SK-N-SH (cell line): ENCODE results near the gene SSMEM1. TPM values are rescaled to one million over a fixed set of nuclear protein-coding genes. Genes with fewer than 3 reads are reported as not detected.

Experiments used
- CTCF ChIA-PET: fragments of 300-600, 350-600 bp; formaldehyde crosslinking; extraction: SDS; loops from one replicate; lab custom pipeline; 2021; lab: Yijun Ruan, JAX
- POLR2A ChIA-PET: fragments of 350-600 bp; sonication (Branson Sonifier 250); formaldehyde crosslinking; extraction: SDS; loops from one replicate; lab custom pipeline; 2020; ENCODE audit warnings: antibody characterized with exemption, inconsistent platforms; lab: Yijun Ruan, JAX
- DNase-seq: peaks from one replicate; pipeline ENCODE4 v3.0.0; 2012
- H2AFZ ChIP-seq: fragments of 200-600 bp; sonication (generic); 2 replicates; pipeline ENCODE4 v1.8.1; 2016; ENCODE audit warnings: antibody characterized with exemption, mild to moderate bottlenecking, low read depth
- H3F3A ChIP-seq: fragments of 200-600 bp; sonication (generic); replicated peaks from 2 replicates; pipeline ENCODE3; 2016; ENCODE audit warnings: antibody characterized with exemption, mild to moderate bottlenecking; ENCODE audit not compliant: insufficient read depth
- H3K27ac ChIP-seq, 2 experiments: fragments of 200-500 bp in 1 of 2; fragments of 200-600 bp in 1 of 2; sonication (Bioruptor generic) in 1 of 2; sonication (generic), shearing (Covaris generic) in 1 of 2; 2 replicates each; pipeline versions ENCODE4 v1.5.1 to v1.6.1; 2014 to 2016; ENCODE audit warnings: low read depth in 2 of 2, inconsistent platforms in 1 of 2, low read length in 1 of 2, mild to moderate bottlenecking in 1 of 2, mixed read lengths in 1 of 2
- H3K27me3 ChIP-seq: fragments of 200-600 bp; sonication (generic), shearing (Covaris generic); 2 replicates; pipeline ENCODE4 v1.6.1; 2016; ENCODE audit warnings: mixed run types; ENCODE audit not compliant: insufficient read depth
- H3K36me3 ChIP-seq, 2 experiments: fragments of 200-500 bp in 1 of 2; fragments of 200-600 bp in 1 of 2; sonication (Bioruptor generic) in 1 of 2; sonication (generic) in 1 of 2; replicated peaks in 1 of 2; 2 replicates each; pipeline versions ENCODE3 to v1.5.1; 2014 to 2016; ENCODE audit warnings: low read length in 1 of 2, mild to moderate bottlenecking in 1 of 2; ENCODE audit not compliant: insufficient read depth in 2 of 2, control insufficient read depth in 1 of 2
- H3K4me1 ChIP-seq, 2 experiments: fragments of 200-500 bp in 1 of 2; fragments of 200-600 bp in 1 of 2; sonication (Bioruptor generic) in 1 of 2; sonication (generic), shearing (Covaris generic) in 1 of 2; 2 replicates each; pipeline versions ENCODE4 v1.5.1 to v1.6.1; 2014 to 2016; ENCODE audit warnings: low read depth in 1 of 2, low read length in 1 of 2, mixed run types in 1 of 2; ENCODE audit not compliant: insufficient read depth in 2 of 2, control insufficient read depth in 1 of 2
- H3K4me2 ChIP-seq: fragments of 200-600 bp; sonication (generic), shearing (Covaris generic); 2 replicates; pipeline ENCODE4 v1.6.1; 2017; ENCODE audit warnings: mixed run types
- H3K4me3 ChIP-seq, 2 experiments: fragments of 200-500 bp in 1 of 2; fragments of 200-600 bp in 1 of 2; sonication (Bioruptor generic) in 1 of 2; sonication (generic), shearing (Covaris generic) in 1 of 2; 2 replicates each; pipeline versions ENCODE4 v1.5.1 to v1.8.1; 2014 to 2016; ENCODE audit warnings: low read depth in 2 of 2, inconsistent platforms in 1 of 2, low read length in 1 of 2, mild to moderate bottlenecking in 1 of 2, mixed read lengths in 1 of 2, moderate library complexity in 1 of 2
- H3K79me2 ChIP-seq: fragments of 200-600 bp; sonication (generic); 2 replicates; pipeline ENCODE4 v1.8.1; 2017; ENCODE audit warnings: mild to moderate bottlenecking; ENCODE audit not compliant: insufficient read depth
- H3K9ac ChIP-seq: fragments of 200-600 bp; sonication (generic); 2 replicates; pipeline ENCODE4 v1.6.1; 2017; ENCODE audit warnings: mixed run types
- H3K9me2 ChIP-seq: fragments of 200-600 bp; sonication (generic); 2 replicates; pipeline ENCODE4 v1.6.1; 2017; ENCODE audit warnings: mixed run types
- H3K9me3 ChIP-seq: fragments of 200-600 bp; sonication (generic); 2 replicates; pipeline ENCODE4 v1.6.1; 2017; ENCODE audit warnings: mixed run types, mild to moderate bottlenecking, moderate library complexity
- H4K20me1 ChIP-seq: fragments of 200-600 bp; sonication (generic); 2 replicates; pipeline ENCODE4 v1.6.1; 2017; ENCODE audit warnings: mild to moderate bottlenecking, mixed run types; ENCODE audit not compliant: insufficient read depth
- CHD2 ChIP-seq: fragments of 150-350 bp; IDR thresholded peaks from 2 replicates; pipeline ENCODE4 v1.6.1; 2018; ENCODE audit warnings: low read length; ENCODE audit not compliant: partially characterized antibody
- FOXM1 ChIP-seq: IDR thresholded peaks from 2 replicates; pipeline ENCODE4 v1.4.0; 2012; ENCODE audit warnings: low read depth, mild to moderate bottlenecking
- JUND ChIP-seq: IDR thresholded peaks from 2 replicates; pipeline ENCODE4 v1.4.0; 2012
- MEF2A ChIP-seq: IDR thresholded peaks from 2 replicates; pipeline ENCODE4 v1.4.0; 2012; ENCODE audit warnings: low read depth, borderline replicate concordance
- RCOR1 ChIP-seq: fragments of 150-350 bp; IDR thresholded peaks from 2 replicates; pipeline ENCODE4 v1.6.1; 2017; ENCODE audit warnings: antibody characterized with exemption, low read length
- SMC3 ChIP-seq: IDR thresholded peaks from 2 replicates; pipeline ENCODE4 v1.6.1; 2012; ENCODE audit warnings: low read depth, low read length, improper control_type of control experiment
- TEAD4 ChIP-seq: IDR thresholded peaks from 2 replicates; pipeline ENCODE4 v1.4.0; 2012; ENCODE audit warnings: mild to moderate bottlenecking, borderline replicate concordance; ENCODE audit not compliant: insufficient read depth
- YY1 ChIP-seq: IDR thresholded peaks from 2 replicates; pipeline ENCODE4 v1.4.0; 2012; ENCODE audit warnings: low read depth, mild to moderate bottlenecking
- WGBS: methylation state at CpG from one replicate; pipeline ENCODE4 v1.1.6; 2017; ENCODE audit warnings: low lambda C conversion rate; 5-methylcytosine and 5-hydroxymethylcytosine counted together
- polyA plus RNA-seq, 3 experiments: library from polyadenylated mRNA; depleted of rRNA; stranded (reverse); fragments of >200 nt; gene quantifications; 2 replicates each; pipeline ENCODE4 v1.2.3, GENCODE V29; 2012
- TF ChIP-seq, protein P1 (sequence below): IDR thresholded peaks from 2 replicates; pipeline ENCODE4 v1.4.0; 2012; ENCODE audit warnings: low read depth, borderline replicate concordance
- TF ChIP-seq, protein P2 (sequence below): fragments of 150-350 bp; IDR thresholded peaks from 2 replicates; pipeline ENCODE4 v1.6.1; 2017; ENCODE audit warnings: antibody characterized with exemption, low read length, low read depth, borderline replicate concordance
- TF ChIP-seq, protein P3 (sequence below): IDR thresholded peaks from 2 replicates; pipeline ENCODE4 v1.4.0; 2012; ENCODE audit warnings: low read depth, borderline replicate concordance

The SSMEM1 gene
- polyA plus RNA-seq, 1 of the 3 experiments (the other 2 are of a cell fraction): not detected

DNA sequence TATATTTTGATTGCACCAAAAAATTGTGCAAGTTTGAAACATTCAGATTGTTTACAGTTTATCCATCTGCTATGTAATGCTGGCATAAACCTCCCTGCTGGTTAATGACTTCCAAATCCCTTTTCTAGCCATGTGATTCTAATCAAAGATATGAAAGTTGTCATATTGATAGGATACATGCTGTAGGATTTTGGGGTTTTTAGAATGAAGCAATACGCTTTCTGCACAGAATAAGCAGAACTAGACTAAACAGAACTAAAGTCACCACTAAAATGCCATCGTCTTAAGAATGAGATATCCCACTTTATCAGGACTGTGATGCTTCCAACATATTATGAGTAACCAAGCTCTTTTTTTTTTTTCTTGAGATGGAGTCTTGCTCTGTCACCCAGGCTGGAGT is 856 bp downstream of the SSMEM1 start:
- H3K79me2 ChIP-seq: peaks cover 12% of the 10 kb centered on the region; the same call in 1 of the 2 replicates
- no peak overlapping the region for H3K4me3 ChIP-seq
- no peak overlapping the region for H3K4me2 ChIP-seq
- 97% methylated on average over 2 of the region's 2 CpGs for WGBS
- no peaks in the 10 kb centered on the region for H3K9me2 ChIP-seq
- H3K27me3 ChIP-seq: no peaks in the 10 kb centered on the region
- POLR2A ChIA-PET: no interaction called here
- 0 out of 2 replicates have a peak overlapping the region, but pooled peaks have one; percentile 65 for H2AFZ ChIP-seq
- no peaks in the 10 kb centered on the region for H3K9me3 ChIP-seq
- H3K27ac ChIP-seq: no peak overlapping the region; a peak in 1 of 4 replicates
- peaks cover 30% of the 10 kb centered on the region for H3F3A ChIP-seq
- DNase-seq: no peak
- CTCF ChIA-PET: interaction anchor here (0.9 to 2.9 kb wide), 3 partner anchors 23 to 231 kb away, joined by 3 to 10 read pairs (median 3); no protein-coding TSS in a partner anchor
- no peaks in the 10 kb centered on the region for H4K20me1 ChIP-seq
- H3K9ac ChIP-seq: no peak overlapping the region
- H3K36me3 ChIP-seq: peaks cover 4 to 5% of the 10 kb centered on the region in 2 experiments
- H3K4me1 ChIP-seq: peaks cover 0 to 8% of the 10 kb centered on the region in 2 experiments; a peak in 2 of 4 replicates
- TF ChIP-seq, protein P1, sequence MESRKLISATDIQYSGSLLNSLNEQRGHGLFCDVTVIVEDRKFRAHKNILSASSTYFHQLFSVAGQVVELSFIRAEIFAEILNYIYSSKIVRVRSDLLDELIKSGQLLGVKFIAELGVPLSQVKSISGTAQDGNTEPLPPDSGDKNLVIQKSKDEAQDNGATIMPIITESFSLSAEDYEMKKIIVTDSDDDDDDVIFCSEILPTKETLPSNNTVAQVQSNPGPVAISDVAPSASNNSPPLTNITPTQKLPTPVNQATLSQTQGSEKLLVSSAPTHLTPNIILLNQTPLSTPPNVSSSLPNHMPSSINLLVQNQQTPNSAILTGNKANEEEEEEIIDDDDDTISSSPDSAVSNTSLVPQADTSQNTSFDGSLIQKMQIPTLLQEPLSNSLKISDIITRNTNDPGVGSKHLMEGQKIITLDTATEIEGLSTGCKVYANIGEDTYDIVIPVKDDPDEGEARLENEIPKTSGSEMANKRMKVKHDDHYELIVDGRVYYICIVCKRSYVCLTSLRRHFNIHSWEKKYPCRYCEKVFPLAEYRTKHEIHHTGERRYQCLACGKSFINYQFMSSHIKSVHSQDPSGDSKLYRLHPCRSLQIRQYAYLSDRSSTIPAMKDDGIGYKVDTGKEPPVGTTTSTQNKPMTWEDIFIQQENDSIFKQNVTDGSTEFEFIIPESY: no peak
- TF ChIP-seq, protein P2, sequence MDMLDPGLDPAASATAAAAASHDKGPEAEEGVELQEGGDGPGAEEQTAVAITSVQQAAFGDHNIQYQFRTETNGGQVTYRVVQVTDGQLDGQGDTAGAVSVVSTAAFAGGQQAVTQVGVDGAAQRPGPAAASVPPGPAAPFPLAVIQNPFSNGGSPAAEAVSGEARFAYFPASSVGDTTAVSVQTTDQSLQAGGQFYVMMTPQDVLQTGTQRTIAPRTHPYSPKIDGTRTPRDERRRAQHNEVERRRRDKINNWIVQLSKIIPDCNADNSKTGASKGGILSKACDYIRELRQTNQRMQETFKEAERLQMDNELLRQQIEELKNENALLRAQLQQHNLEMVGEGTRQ: no peak
- TF ChIP-seq FOXM1 (no peak), MEF2A (no peak), JUND (no peak)
- TF ChIP-seq, all 33 proteins: peak for 0

DNA sequence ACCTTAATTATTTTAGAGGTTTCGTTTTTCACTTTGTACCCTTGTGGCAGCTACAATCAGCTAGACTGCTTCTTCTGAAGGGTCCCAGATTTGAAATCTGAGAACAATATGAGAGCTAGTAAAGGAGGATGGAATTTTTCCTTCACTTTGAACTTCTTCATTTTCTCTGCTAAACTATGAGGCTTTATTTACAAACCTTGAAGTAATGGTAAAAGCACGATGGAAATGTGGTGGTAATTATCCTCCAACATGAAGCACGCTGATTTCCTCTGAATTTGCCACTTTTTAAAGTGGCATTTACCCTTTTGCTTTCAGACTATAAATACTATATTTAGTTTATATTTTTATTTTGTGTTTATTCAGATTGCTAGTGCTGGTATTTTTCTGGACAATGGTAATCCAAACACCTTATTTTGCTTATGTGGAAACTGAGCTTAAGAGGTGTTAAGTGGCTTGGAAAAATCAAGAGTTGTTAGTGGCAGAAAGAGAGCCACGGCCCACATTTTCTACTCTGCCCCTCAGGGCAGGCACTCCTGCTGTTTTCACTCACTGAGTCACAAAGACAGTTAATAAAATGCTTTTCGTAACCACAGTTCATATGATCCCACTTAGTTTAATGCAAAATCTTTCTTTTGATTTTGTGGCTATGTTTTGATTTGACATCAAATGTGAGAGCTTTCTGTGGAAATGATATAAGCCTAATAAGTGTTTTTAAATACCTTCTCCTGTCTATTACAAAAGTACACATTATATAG is 2.7 kb downstream of the SSMEM1 start:
- no peaks in the 10 kb centered on the region for H4K20me1 ChIP-seq
- DNase-seq: no peak
- no peaks in the 10 kb centered on the region for H3K9me2 ChIP-seq
- no peak overlapping the region for H3K27ac ChIP-seq
- H3K36me3 ChIP-seq: no peaks in the 10 kb centered on the region
- H3K9ac ChIP-seq: no peak overlapping the region
- no peak overlapping the region for H3K4me3 ChIP-seq
- H3K79me2 ChIP-seq: no peaks in the 10 kb centered on the region
- CTCF ChIA-PET: interaction anchor here (1.3 to 2.9 kb wide), 2 partner anchors 31 to 139 kb away, joined by 3 to 10 read pairs; no protein-coding TSS in a partner anchor
- no peaks in the 10 kb centered on the region for H3K27me3 ChIP-seq
- WGBS: 52% methylated on average over 5 of the region's 5 CpGs
- POLR2A ChIA-PET: interaction anchor here (0.7 kb wide), 1 partner anchor 14 kb away, joined by 5 read pairs; no protein-coding TSS in a partner anchor
- TF ChIP-seq YY1: no peak
- no peak for TF ChIP-seq RCOR1
- TF ChIP-seq, protein P3, sequence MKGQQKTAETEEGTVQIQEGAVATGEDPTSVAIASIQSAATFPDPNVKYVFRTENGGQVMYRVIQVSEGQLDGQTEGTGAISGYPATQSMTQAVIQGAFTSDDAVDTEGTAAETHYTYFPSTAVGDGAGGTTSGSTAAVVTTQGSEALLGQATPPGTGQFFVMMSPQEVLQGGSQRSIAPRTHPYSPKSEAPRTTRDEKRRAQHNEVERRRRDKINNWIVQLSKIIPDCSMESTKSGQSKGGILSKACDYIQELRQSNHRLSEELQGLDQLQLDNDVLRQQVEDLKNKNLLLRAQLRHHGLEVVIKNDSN: no peak
- no peak for TF ChIP-seq SMC3
- no peak for TF ChIP-seq CHD2
- TF ChIP-seq TEAD4: no peak
- peaks cover 0 to 5% of the 10 kb centered on the region in 2 experiments; a peak in 1 of 4 replicates for H3K4me1 ChIP-seq
- H3F3A ChIP-seq: peaks cover 15% of the 10 kb centered on the region
- H2AFZ ChIP-seq: peak overlapping the region; percentile 54; the same call in 1 of the 2 replicates
- no peaks in the 10 kb centered on the region for H3K9me3 ChIP-seq
- no peak overlapping the region for H3K4me2 ChIP-seq
